Endothelial cell of umbilical vein (primary cell): ENCODE results near the gene KIF26B.

Source experiments
- EZH2 ChIP-seq: IDR thresholded peaks from 2 replicates; pipeline ENCODE4 v1.6.1; 2012; ENCODE audit warnings: borderline replicate concordance, low read depth, mild to moderate bottlenecking, moderate library complexity, low read length, inconsistent platforms; ENCODE audit not compliant: severe bottlenecking
- POLR2A ChIP-seq: IDR thresholded peaks from 2 replicates; pipeline ENCODE4 v1.6.1; 2012; ENCODE audit warnings: low read depth, mild to moderate bottlenecking, control low read depth, low read length
- TF ChIP-seq, protein P1 (sequence below), 2 donors: IDR thresholded peaks; 1 replicate in 1 of 2; 2 replicates in 1 of 2; pipeline ENCODE4 v1.5.1; 2011; ENCODE audit warnings: low read length in 2 of 2, mild to moderate bottlenecking in 2 of 2, moderate library complexity in 2 of 2, control low read depth in 1 of 2, inconsistent platforms in 1 of 2, low read depth in 1 of 2; ENCODE audit not compliant: insufficient read depth in 1 of 2; ENCODE audit errors: extremely low read depth in 1 of 2
- TF ChIP-seq, protein P2 (sequence below): IDR thresholded peaks from 2 replicates; pipeline ENCODE4 v1.6.1; 2011; ENCODE audit not compliant: insufficient read depth, insufficient read length

DNA sequence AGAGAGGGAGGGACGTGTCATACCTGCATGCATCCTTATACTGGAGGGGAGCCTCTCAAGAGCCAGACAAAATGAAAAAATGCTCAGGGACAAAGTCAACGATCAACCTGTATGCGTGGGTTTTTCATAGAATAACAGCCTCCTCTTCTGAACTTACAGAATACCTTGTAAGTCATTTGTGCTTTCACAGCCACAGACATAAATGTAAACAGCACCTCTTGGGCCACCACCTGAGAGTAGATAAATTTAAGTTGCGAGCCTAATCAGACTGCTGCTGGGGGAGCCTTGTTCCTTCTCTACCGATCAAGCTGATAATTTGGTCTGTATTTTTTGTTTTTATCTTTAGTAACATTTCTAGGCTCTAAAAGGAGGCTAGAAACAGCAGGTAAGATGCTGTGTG is 223.1 kb downstream of the KIF26B start:
- TF ChIP-seq, protein P1, sequence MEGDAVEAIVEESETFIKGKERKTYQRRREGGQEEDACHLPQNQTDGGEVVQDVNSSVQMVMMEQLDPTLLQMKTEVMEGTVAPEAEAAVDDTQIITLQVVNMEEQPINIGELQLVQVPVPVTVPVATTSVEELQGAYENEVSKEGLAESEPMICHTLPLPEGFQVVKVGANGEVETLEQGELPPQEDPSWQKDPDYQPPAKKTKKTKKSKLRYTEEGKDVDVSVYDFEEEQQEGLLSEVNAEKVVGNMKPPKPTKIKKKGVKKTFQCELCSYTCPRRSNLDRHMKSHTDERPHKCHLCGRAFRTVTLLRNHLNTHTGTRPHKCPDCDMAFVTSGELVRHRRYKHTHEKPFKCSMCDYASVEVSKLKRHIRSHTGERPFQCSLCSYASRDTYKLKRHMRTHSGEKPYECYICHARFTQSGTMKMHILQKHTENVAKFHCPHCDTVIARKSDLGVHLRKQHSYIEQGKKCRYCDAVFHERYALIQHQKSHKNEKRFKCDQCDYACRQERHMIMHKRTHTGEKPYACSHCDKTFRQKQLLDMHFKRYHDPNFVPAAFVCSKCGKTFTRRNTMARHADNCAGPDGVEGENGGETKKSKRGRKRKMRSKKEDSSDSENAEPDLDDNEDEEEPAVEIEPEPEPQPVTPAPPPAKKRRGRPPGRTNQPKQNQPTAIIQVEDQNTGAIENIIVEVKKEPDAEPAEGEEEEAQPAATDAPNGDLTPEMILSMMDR (IDR thresholded peaks at IDR 0.05; ENCODE audit: extremely low read depth in 1 of 2, insufficient read depth in 1 of 2, low read depth in 1 of 2, low read length in 2 of 2) = no peak
- TF ChIP-seq, protein P2, sequence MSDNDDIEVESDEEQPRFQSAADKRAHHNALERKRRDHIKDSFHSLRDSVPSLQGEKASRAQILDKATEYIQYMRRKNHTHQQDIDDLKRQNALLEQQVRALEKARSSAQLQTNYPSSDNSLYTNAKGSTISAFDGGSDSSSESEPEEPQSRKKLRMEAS = no peak
- no peak for TF ChIP-seq EZH2
- TF ChIP-seq POLR2A = no peak
